ENCODE results near the gene C20orf144. TPM values are rescaled to one million over a fixed set of nuclear protein-coding genes. Genes with fewer than 3 reads are reported as not detected.

C20orf144 gene
- total RNA-seq, 1 donor from 2014 or later = 0.13 TPM

GRCh38 chr20:33688938-33689424 lies 26.9 kb downstream of the C20orf144 start:
- Mint-ChIP-seq H3K27ac (ENCODE audit: unreplicated experiment) (no peak overlapping the region), H3K36me3 (ENCODE audit: unreplicated experiment) (no peaks in the 10 kb centered on the region), H3K4me1 (ENCODE audit: unreplicated experiment) (peaks cover 15% of the 10 kb centered on the region), H3K4me3 (ENCODE audit: unreplicated experiment) (no peak overlapping the region), H3K27me3 (ENCODE audit: unreplicated experiment) (no peaks in the 10 kb centered on the region), H3K9me3 (ENCODE audit: unreplicated experiment) (no peaks in the 10 kb centered on the region)
- no peak for TF ChIP-seq CTCF (IDR thresholded peaks at IDR 0.05)
- DNase-seq (ENCODE audit: extremely low spot score, unreplicated experiment) = no peak

GRCh38 chr20:33689493-33689892 lies 27.4 kb downstream of the C20orf144 start:
- no peaks in the 10 kb centered on the region for H3K27me3 Mint-ChIP-seq (ENCODE audit: unreplicated experiment)
- peaks cover 15% of the 10 kb centered on the region for H3K4me1 Mint-ChIP-seq (ENCODE audit: unreplicated experiment)
- no peak for DNase-seq (ENCODE audit: extremely low spot score, unreplicated experiment)
- no peaks in the 10 kb centered on the region for H3K9me3 Mint-ChIP-seq (ENCODE audit: unreplicated experiment)
- TF ChIP-seq CTCF (IDR thresholded peaks at IDR 0.05) = no peak
- no peak overlapping the region for H3K27ac Mint-ChIP-seq (ENCODE audit: unreplicated experiment)
- H3K36me3 Mint-ChIP-seq (ENCODE audit: unreplicated experiment) = no peaks in the 10 kb centered on the region
- H3K4me3 Mint-ChIP-seq (ENCODE audit: unreplicated experiment) = no peak overlapping the region

GRCh38 chr20:33689973-33690372 lies 27.8 kb downstream of the C20orf144 start:
- Mint-ChIP-seq H3K4me3 (ENCODE audit: unreplicated experiment) (no peak overlapping the region), H3K4me1 (ENCODE audit: unreplicated experiment) (peaks cover 11% of the 10 kb centered on the region), H3K9me3 (ENCODE audit: unreplicated experiment) (no peaks in the 10 kb centered on the region), H3K27ac (ENCODE audit: unreplicated experiment) (no peak overlapping the region), H3K36me3 (ENCODE audit: unreplicated experiment) (no peaks in the 10 kb centered on the region), H3K27me3 (ENCODE audit: unreplicated experiment) (no peaks in the 10 kb centered on the region)
- DNase-seq (ENCODE audit: extremely low spot score, unreplicated experiment) = no peak
- no peak for TF ChIP-seq CTCF (IDR thresholded peaks at IDR 0.05)

GRCh38 chr20:33693289-33693688 lies 31.2 kb downstream of the C20orf144 start:
- peaks cover 3% of the 10 kb centered on the region for H3K4me1 Mint-ChIP-seq (ENCODE audit: unreplicated experiment)
- H3K36me3 Mint-ChIP-seq (ENCODE audit: unreplicated experiment) = no peaks in the 10 kb centered on the region
- no peaks in the 10 kb centered on the region for H3K27me3 Mint-ChIP-seq (ENCODE audit: unreplicated experiment)
- no peak for DNase-seq (ENCODE audit: extremely low spot score, unreplicated experiment)
- no peak overlapping the region for H3K4me3 Mint-ChIP-seq (ENCODE audit: unreplicated experiment)
- H3K27ac Mint-ChIP-seq (ENCODE audit: unreplicated experiment) = no peak overlapping the region
- no peaks in the 10 kb centered on the region for H3K9me3 Mint-ChIP-seq (ENCODE audit: unreplicated experiment)
- no peak for TF ChIP-seq CTCF (IDR thresholded peaks at IDR 0.05)

- TF ChIP-seq CTCF (IDR thresholded peaks at IDR 0.05) = no peak
- Mint-ChIP-seq H3K4me3 (ENCODE audit: unreplicated experiment) (no peak overlapping the region), H3K9me3 (ENCODE audit: unreplicated experiment) (no peaks in the 10 kb centered on the region), H3K36me3 (ENCODE audit: unreplicated experiment) (no peaks in the 10 kb centered on the region), H3K27me3 (ENCODE audit: unreplicated experiment) (no peaks in the 10 kb centered on the region), H3K27ac (ENCODE audit: unreplicated experiment) (no peak overlapping the region), H3K4me1 (ENCODE audit: unreplicated experiment) (peaks cover 3% of the 10 kb centered on the region)
- no peak for DNase-seq (ENCODE audit: extremely low spot score, unreplicated experiment)
These were observed 31.9 kb downstream of the C20orf144 start for GRCh38 chr20:33693741-33694638.
